OCI-LY7 (cell line): Measurements from ENCODE around the gene OR52H1.

Experiments
- EZH2phosphoT487 ChIP-seq: fragments of 200-600 bp; sonication (generic); IDR thresholded peaks from 2 replicates; pipeline ENCODE4 v1.6.1; 2018; ENCODE audit warnings: low read depth, borderline replicate concordance, mild to moderate bottlenecking, mixed run types, antibody characterized with exemption, low read length, moderate library complexity, mixed read lengths
- TF ChIP-seq, protein P1 (sequence below): fragments of 200-600 bp; sonication (generic); conservative IDR thresholded peaks from 2 replicates; pipeline ENCODE4 v1.5.1; 2014; ENCODE audit warnings: mild to moderate bottlenecking, antibody characterized with exemption, low read length, moderate library complexity, mixed read lengths

DNA sequence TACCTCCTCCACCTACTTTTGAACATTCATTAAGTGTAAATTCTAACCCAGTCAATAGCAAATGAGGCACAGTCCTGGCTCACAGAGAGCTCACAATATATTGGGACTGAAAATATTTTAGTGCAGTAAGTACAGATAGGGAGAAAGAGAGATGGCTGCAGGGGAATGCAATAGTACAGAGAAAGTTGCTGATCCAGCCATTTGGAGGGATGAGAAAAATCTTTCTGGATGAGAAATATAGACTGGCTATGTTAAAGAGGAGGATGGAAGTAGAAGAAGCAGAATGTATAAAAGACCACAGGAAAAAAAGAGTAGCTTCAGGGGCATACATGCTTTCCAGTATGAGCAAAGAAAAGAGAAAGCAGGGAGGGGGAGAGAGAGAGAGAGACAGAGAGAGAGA lies 28.8 kb upstream of the OR52H1 start:
- TF ChIP-seq, protein P1, sequence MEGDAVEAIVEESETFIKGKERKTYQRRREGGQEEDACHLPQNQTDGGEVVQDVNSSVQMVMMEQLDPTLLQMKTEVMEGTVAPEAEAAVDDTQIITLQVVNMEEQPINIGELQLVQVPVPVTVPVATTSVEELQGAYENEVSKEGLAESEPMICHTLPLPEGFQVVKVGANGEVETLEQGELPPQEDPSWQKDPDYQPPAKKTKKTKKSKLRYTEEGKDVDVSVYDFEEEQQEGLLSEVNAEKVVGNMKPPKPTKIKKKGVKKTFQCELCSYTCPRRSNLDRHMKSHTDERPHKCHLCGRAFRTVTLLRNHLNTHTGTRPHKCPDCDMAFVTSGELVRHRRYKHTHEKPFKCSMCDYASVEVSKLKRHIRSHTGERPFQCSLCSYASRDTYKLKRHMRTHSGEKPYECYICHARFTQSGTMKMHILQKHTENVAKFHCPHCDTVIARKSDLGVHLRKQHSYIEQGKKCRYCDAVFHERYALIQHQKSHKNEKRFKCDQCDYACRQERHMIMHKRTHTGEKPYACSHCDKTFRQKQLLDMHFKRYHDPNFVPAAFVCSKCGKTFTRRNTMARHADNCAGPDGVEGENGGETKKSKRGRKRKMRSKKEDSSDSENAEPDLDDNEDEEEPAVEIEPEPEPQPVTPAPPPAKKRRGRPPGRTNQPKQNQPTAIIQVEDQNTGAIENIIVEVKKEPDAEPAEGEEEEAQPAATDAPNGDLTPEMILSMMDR, result no peak
- TF ChIP-seq EZH2phosphoT487, result no peak
